H1 (cell line): ENCODE results near the gene CNTN5. TPM values are rescaled to one million over a fixed set of nuclear protein-coding genes. Genes with fewer than 3 reads are reported as not detected.

Source experiments
- CTCF ChIA-PET: fragments of 300-600 bp; sonication (Branson Sonifier 250); formaldehyde crosslinking; loops from one replicate; lab custom pipeline; 2021; ENCODE audit not compliant: partially characterized antibody; lab: Charles Lee
- POLR2A ChIA-PET: fragments of 300-600 bp; sonication (Branson Sonifier 250); formaldehyde crosslinking; loops from one replicate; lab custom pipeline; 2021; ENCODE audit warnings: inconsistent platforms; ENCODE audit not compliant: partially characterized antibody; lab: Charles Lee
- DNase-seq, 2 experiments: peaks; one replicate each; pipeline versions ENCODE4 v3.0.0 to v3.0.0-alpha.2; 2010 to 2022; ENCODE audit warnings: low spot score in 2 of 2, low read depth in 1 of 2, mixed read lengths in 1 of 2
- FAIRE-seq: peaks from 2 replicates; lab custom pipeline; 2011; peaks lifted over from hg19 to GRCh38; lab: Jason Lieb, UNC
- H2AFZ ChIP-seq: 2 replicates; pipeline ENCODE4 v1.8.1; 2012; ENCODE audit warnings: low read length, inconsistent platforms
- H2AK5ac ChIP-seq: 2 replicates; pipeline ENCODE4 v1.6.1; 2013; ENCODE audit warnings: low read depth, low read length
- H2BK120ac ChIP-seq: replicated peaks from 2 replicates; pipeline ENCODE3; 2013; ENCODE audit warnings: low read depth, low read length, inconsistent platforms
- H2BK12ac ChIP-seq: 2 replicates; pipeline ENCODE4 v1.6.1; 2013; ENCODE audit warnings: low read depth, low read length
- H2BK15ac ChIP-seq: 2 replicates; pipeline ENCODE4 v1.6.1; 2013; ENCODE audit warnings: low read length
- H2BK20ac ChIP-seq: 2 replicates; pipeline ENCODE4 v1.6.1; 2013; ENCODE audit warnings: low read length
- H2BK5ac ChIP-seq: 2 replicates; pipeline ENCODE4 v1.6.1; 2013; ENCODE audit warnings: low read depth, low read length
- H3K14ac ChIP-seq: 2 replicates; pipeline ENCODE4 v1.6.1; 2013; ENCODE audit warnings: inconsistent platforms; ENCODE audit not compliant: insufficient read length
- H3K18ac ChIP-seq: 2 replicates; pipeline ENCODE4 v1.6.1; 2013; ENCODE audit warnings: low read length; ENCODE audit errors: extremely low read depth
- H3K23ac ChIP-seq: 2 replicates; pipeline ENCODE4 v1.6.1; 2013; ENCODE audit warnings: inconsistent platforms; ENCODE audit not compliant: insufficient read length
- H3K23me2 ChIP-seq: 2 replicates; pipeline ENCODE4 v1.6.1; 2013; ENCODE audit warnings: low read depth, low read length
- H3K27ac ChIP-seq: 2 replicates; pipeline ENCODE4 v1.6.1; 2011; ENCODE audit warnings: low read depth, low read length, inconsistent platforms
- H3K27me3 ChIP-seq, 4 experiments: replicated peaks in 1 of 4; 1 replicate in 1 of 4; 2 replicates in 3 of 4; pipeline versions ENCODE4 v1.6.1 to v1.8.1; 2011 to 2013; ENCODE audit warnings: low read length in 3 of 4, mild to moderate bottlenecking in 3 of 4, inconsistent platforms in 2 of 4, mixed read lengths in 2 of 4, moderate library complexity in 1 of 4; ENCODE audit not compliant: control insufficient read depth in 3 of 4, insufficient read depth in 3 of 4; ENCODE audit errors: extremely low read depth in 1 of 4
- H3K36me3 ChIP-seq, 4 experiments: 2 replicates each; pipeline versions ENCODE4 v1.6.1 to v1.8.1; 2011 to 2013; ENCODE audit warnings: mild to moderate bottlenecking in 4 of 4, low read length in 3 of 4, moderate library complexity in 2 of 4, control low read depth in 1 of 4, inconsistent platforms in 1 of 4; ENCODE audit not compliant: insufficient read depth in 4 of 4, control insufficient read depth in 2 of 4
- H3K4ac ChIP-seq: replicated peaks from 2 replicates; pipeline ENCODE3; 2013; ENCODE audit warnings: low read length, low read depth, mixed read lengths, inconsistent platforms; ENCODE audit not compliant: insufficient read length
- H3K4me1 ChIP-seq, 4 experiments: replicated peaks in 1 of 4; 1 replicate in 1 of 4; 2 replicates in 3 of 4; pipeline versions ENCODE4 v1.6.1 to v1.8.1; 2011 to 2013; ENCODE audit warnings: low read length in 3 of 4, inconsistent platforms in 2 of 4, mixed read lengths in 1 of 4; ENCODE audit not compliant: insufficient read depth in 4 of 4, control insufficient read depth in 3 of 4
- H3K4me2 ChIP-seq, 2 experiments: 2 replicates each; pipeline versions ENCODE4 v1.6.1 to v1.8.1; 2011 to 2013; ENCODE audit warnings: low read depth in 2 of 2, low read length in 2 of 2, control low read depth in 1 of 2, inconsistent platforms in 1 of 2, mild to moderate bottlenecking in 1 of 2; ENCODE audit not compliant: insufficient read depth in 1 of 2
- H3K4me3 ChIP-seq, 4 experiments: fragments of 200-600, 300-600 bp in 1 of 4; sonication (generic), shearing (Covaris generic), sonication (Bioruptor Twin) in 1 of 4; 2 replicates each; pipeline versions ENCODE4 v1.5.1 to v1.8.1; 2011 to 2016; ENCODE audit warnings: low read length in 4 of 4, low read depth in 3 of 4, control low read depth in 2 of 4, inconsistent platforms in 2 of 4, mild to moderate bottlenecking in 2 of 4, mixed read lengths in 1 of 4, moderate library complexity in 1 of 4; ENCODE audit not compliant: insufficient read depth in 2 of 4; ENCODE audit errors: extremely low read depth in 1 of 4
- H3K56ac ChIP-seq: replicated peaks from 2 replicates; pipeline ENCODE3; 2013; ENCODE audit warnings: low read depth, mild to moderate bottlenecking, mixed read lengths, low read length, inconsistent platforms; ENCODE audit not compliant: insufficient read length
- H3K79me1 ChIP-seq: 2 replicates; pipeline ENCODE4 v1.6.1; 2013; ENCODE audit warnings: low read depth, low read length, control low read depth
- H3K79me2 ChIP-seq, 2 experiments: 2 replicates each; pipeline versions ENCODE4 v1.6.1 to v1.8.1; 2012 to 2013; ENCODE audit warnings: low read length in 2 of 2, mild to moderate bottlenecking in 2 of 2, inconsistent platforms in 1 of 2; ENCODE audit not compliant: insufficient read depth in 2 of 2, control insufficient read depth in 1 of 2
- H3K9ac ChIP-seq, 4 experiments: replicated peaks in 1 of 4; 1 replicate in 1 of 4; 2 replicates in 3 of 4; pipeline versions ENCODE4 v1.6.1 to v1.8.1; 2011 to 2013; ENCODE audit warnings: low read depth in 3 of 4, low read length in 3 of 4, control low read depth in 2 of 4, mild to moderate bottlenecking in 2 of 4, moderate library complexity in 2 of 4, inconsistent platforms in 1 of 4; ENCODE audit errors: extremely low read depth in 1 of 4
- H3K9me3 ChIP-seq, 2 experiments: 2 replicates each; pipeline versions ENCODE4 v1.6.1 to v1.8.1; 2012 to 2013; ENCODE audit warnings: mild to moderate bottlenecking in 2 of 2, moderate library complexity in 2 of 2, control low read depth in 1 of 2, inconsistent platforms in 1 of 2, low read depth in 1 of 2, low read length in 1 of 2, mixed read lengths in 1 of 2; ENCODE audit not compliant: insufficient read depth in 2 of 2
- H4K20me1 ChIP-seq, 2 experiments: replicated peaks in 1 of 2; 2 replicates each; pipeline versions ENCODE3 to v1.8.1; 2011 to 2013; ENCODE audit warnings: inconsistent platforms in 2 of 2, low read length in 2 of 2, mild to moderate bottlenecking in 1 of 2; ENCODE audit not compliant: insufficient read depth in 2 of 2, control insufficient read depth in 1 of 2
- H4K5ac ChIP-seq: 2 replicates; pipeline ENCODE4 v1.6.1; 2013; ENCODE audit warnings: low read length, low read depth, mixed read lengths, inconsistent platforms; ENCODE audit not compliant: insufficient read length
- H4K8ac ChIP-seq: 2 replicates; pipeline ENCODE4 v1.8.0; 2013; ENCODE audit warnings: mild to moderate bottlenecking, moderate library complexity, low read length, inconsistent platforms; ENCODE audit not compliant: insufficient read depth; ENCODE audit errors: extremely low read depth
- H4K91ac ChIP-seq: replicated peaks from 2 replicates; pipeline ENCODE3; 2013; ENCODE audit warnings: low read length, mixed read lengths, inconsistent platforms; ENCODE audit not compliant: insufficient read length
- HDAC2 ChIP-seq, 2 experiments: fragments of 300-600 bp in 1 of 2; sonication (generic) in 1 of 2; IDR thresholded peaks; 2 replicates each; pipeline ENCODE4 v1.6.1; 2011 to 2012; ENCODE audit warnings: low read depth in 2 of 2, low read length in 2 of 2, mild to moderate bottlenecking in 2 of 2, moderate library complexity in 2 of 2, borderline replicate concordance in 1 of 2, inconsistent platforms in 1 of 2
- RFX5 ChIP-seq: IDR thresholded peaks from 2 replicates; pipeline ENCODE4 v1.6.1; 2011; ENCODE audit warnings: low read depth, low read length, improper control_type of control experiment, borderline replicate concordance
- SIX5 ChIP-seq: IDR thresholded peaks from 2 replicates; pipeline ENCODE4 v1.6.1; 2011; ENCODE audit warnings: mild to moderate bottlenecking, low read depth, low read length
- YY1 ChIP-seq: IDR thresholded peaks from 2 replicates; pipeline ENCODE4 v1.6.1; 2011; ENCODE audit warnings: low read depth, mild to moderate bottlenecking, low read length
- WGBS, 2 experiments: shearing (Covaris generic) in 1 of 2; methylation state at CpG; one replicate each; pipeline versions ENCODE4 v1.1.6 to v1.1.7; 2013 to 2015; ENCODE audit warnings: low lambda C conversion rate in 2 of 2, mixed read lengths in 2 of 2, inconsistent platforms in 1 of 2, low coverage in 1 of 2, missing lambda C conversion rate in 1 of 2; ENCODE audit not compliant: insufficient replicate concordance in 2 of 2, insufficient coverage in 1 of 2, insufficient read length in 1 of 2; ENCODE audit errors: extremely low coverage in 1 of 2, missing lambda C conversion rate in 1 of 2; 5-methylcytosine and 5-hydroxymethylcytosine counted together
- polyA plus RNA-seq, 7 experiments: library from polyadenylated mRNA; depleted of rRNA in 3 of 7; stranded (reverse) in 5 of 7; unstranded in 2 of 7; fragments of >200 nt in 5 of 7; fragments of 200-250 nt in 2 of 7; gene quantifications; 1 replicate in 5 of 7; 2 replicates in 1 of 7; 4 replicates in 1 of 7; pipeline versions ENCODE4 v1.2.1 to v1.2.3, GENCODE V29; 2011 to 2013; ENCODE audit warnings: missing spikeins in 2 of 7, mixed read lengths in 2 of 7
- total RNA-seq: library from RNA; stranded (reverse); fragmentation: NEBNext Ultra II Directional; extraction: Animal tissue kit (Norgen Biotek cat#: 25700); gene quantifications from 2 replicates; pipeline ENCODE4 v1.2.1, GENCODE V29; 2021

Gene CNTN5
- total and polyA plus RNA-seq, 2 of the 8 experiments (the other 6 are each of a cell fraction or from before 2014, with no cell fraction given) = not detected

- no peaks in the 10 kb centered on the region for H3K27me3 ChIP-seq
- H3K36me3 ChIP-seq = no peaks in the 10 kb centered on the region
- DNase-seq = no peak
- H3K4me1 ChIP-seq = peaks cover 0 to 11% (median 7%) of the 10 kb centered on the region in 4 experiments; a peak in 4 of 7 replicates
- no peaks in the 10 kb centered on the region for H3K9me3 ChIP-seq
- H3K79me1 ChIP-seq = no peaks in the 10 kb centered on the region
- no peak overlapping the region for H3K4ac ChIP-seq
- H4K8ac ChIP-seq = no peak overlapping the region
- no peak overlapping the region for H2BK15ac ChIP-seq
- no peak overlapping the region for H3K18ac ChIP-seq
- H2BK20ac ChIP-seq = no peak overlapping the region
- TF ChIP-seq RFX5 = no peak
- TF ChIP-seq YY1 = no peak
- TF ChIP-seq SIX5 = no peak
- TF ChIP-seq HDAC2 (IDR thresholded peaks at IDR 0.05; ENCODE audit: borderline replicate concordance in 1 of 2, low read depth in 2 of 2, low read length in 2 of 2) = no peak
- H2BK5ac ChIP-seq = no peak overlapping the region
- H2AFZ ChIP-seq = no peak overlapping the region
- no peak overlapping the region for H2BK120ac ChIP-seq
- H3K79me2 ChIP-seq = no peaks in the 10 kb centered on the region
- FAIRE-seq = no peak
- ChIA-PET POLR2A (no interaction called here), CTCF (interaction anchor here (0.6 to 1.2 kb wide), 2 partner anchors 13 to 1244 kb away, joined by 3 to 4 read pairs; no protein-coding TSS in a partner anchor)
- H2AK5ac ChIP-seq = no peak overlapping the region
- H3K4me3 ChIP-seq = no peak overlapping the region
- H3K14ac ChIP-seq = no peak overlapping the region
- H2BK12ac ChIP-seq = no peak overlapping the region
- no peaks in the 10 kb centered on the region for H3K23me2 ChIP-seq
- H3K56ac ChIP-seq = no peak overlapping the region
- peaks cover 0 to 1% of the 10 kb centered on the region in 2 experiments for H4K20me1 ChIP-seq
- 95% methylated on average over 3 of the region's 3 CpGs; no CpG with 5 or more reads in 1 of the 2 experiments for WGBS, 2 experiments
- H4K91ac ChIP-seq = no peak overlapping the region
- H3K27ac ChIP-seq = no peak overlapping the region
- H3K23ac ChIP-seq = no peak overlapping the region
- no peak overlapping the region for H4K5ac ChIP-seq
- H3K4me2 ChIP-seq = no peak overlapping the region
- no peak overlapping the region for H3K9ac ChIP-seq
Measured at GRCh38 chr11:100105982-100106358, 1085.2 kb downstream of the CNTN5 start.
